GM21723 (cell line): ENCODE measurements around the gene CNTF.
A peak's percentile ranks its signal among the peaks of the same experiment; 100 is the strongest.
"Not testable (repeated sequence)": the region's sequence is repeated elsewhere in the genome, so short reads cannot be mapped to it uniquely, and the experiment has no call there.

Experiments
- ATAC-seq: cut with Tn5 transposase; IDR thresholded peaks from one replicate; pipeline ENCODE4 v1.9.1; 2021; ENCODE audit warnings: mild to moderate bottlenecking, moderate library complexity; ENCODE audit not compliant: unreplicated experiment

CNTF gene, protein sequence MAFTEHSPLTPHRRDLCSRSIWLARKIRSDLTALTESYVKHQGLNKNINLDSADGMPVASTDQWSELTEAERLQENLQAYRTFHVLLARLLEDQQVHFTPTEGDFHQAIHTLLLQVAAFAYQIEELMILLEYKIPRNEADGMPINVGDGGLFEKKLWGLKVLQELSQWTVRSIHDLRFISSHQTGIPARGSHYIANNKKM

DNA sequence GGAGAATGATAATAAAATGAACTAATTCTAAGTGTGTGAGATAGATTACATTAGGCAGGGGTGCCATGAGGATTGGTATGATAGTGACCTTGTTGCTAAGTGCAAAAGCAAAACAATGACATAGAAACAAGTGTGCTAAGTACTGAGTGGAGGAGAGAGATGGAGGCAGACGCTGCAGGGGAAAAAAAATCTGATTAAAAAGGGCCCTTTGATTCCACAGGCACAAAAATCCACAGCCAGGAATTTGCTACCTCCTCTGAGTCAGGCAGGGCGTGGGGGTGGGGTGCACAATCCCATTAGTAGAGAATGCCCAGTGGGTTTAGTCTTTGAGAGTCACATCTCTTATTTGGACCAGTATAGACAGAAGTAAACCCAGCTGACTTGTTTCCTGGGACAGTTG lies at the start of gene CNTF:
CNTF (plus strand) TSS at position 322 of the 400 bp plus-strand sequence. CDS start 88 bp downstream, outside the sequence.
- ATAC-seq, result no peak

DNA sequence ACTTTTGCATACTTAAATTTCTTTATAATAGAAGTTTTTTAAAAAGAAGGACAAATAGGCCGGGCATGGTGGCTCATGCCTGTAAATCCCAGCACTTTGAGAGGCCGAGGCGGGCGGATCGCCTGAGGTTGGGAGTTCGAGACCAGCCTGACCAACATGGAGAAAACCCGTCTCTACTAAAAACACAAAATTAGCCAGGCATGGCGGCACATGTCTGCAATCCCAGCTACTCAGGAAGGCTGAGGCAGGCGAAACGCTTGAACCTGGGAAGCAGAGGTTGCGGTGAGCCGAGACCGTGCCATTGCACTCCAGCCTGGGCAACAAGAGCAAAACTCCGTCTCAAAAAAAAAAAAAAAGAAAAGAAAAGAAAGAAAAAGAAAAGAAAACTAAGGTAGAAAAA lies 49.6 kb upstream of the CNTF start:
- ATAC-seq, result not testable (repeated sequence)

DNA sequence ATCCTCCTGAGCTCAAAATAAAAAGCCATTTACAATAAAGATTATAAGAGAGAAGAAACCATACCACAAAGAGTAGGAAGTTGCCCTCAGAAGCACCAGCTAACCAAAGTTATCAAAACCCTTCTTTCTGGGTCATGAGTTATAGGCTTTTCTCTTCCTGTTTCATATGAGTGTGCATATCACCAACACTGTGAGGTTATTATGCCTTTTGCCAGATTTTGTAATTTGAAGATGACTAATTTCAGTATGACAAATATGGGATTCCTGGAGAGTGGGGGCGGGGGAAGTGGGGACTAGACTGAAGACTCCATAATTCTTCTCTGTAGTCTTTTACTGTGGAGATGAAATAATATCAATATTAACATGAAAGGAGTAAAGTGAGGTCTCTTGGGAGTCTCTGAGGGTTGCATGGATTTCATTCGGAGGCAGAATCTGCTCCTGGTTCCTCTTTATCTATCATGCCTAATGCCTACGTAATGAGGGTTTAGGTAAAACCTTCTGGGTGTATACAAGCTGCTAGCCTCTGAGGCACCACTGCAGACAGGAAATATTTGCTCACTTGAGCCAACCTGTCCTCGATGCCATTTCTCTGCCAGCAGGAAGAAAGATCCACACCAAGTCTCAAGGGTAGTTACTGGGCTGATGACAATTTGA lies 48.9 kb upstream of the CNTF start:
- ATAC-seq, result peak; percentile 17

DNA sequence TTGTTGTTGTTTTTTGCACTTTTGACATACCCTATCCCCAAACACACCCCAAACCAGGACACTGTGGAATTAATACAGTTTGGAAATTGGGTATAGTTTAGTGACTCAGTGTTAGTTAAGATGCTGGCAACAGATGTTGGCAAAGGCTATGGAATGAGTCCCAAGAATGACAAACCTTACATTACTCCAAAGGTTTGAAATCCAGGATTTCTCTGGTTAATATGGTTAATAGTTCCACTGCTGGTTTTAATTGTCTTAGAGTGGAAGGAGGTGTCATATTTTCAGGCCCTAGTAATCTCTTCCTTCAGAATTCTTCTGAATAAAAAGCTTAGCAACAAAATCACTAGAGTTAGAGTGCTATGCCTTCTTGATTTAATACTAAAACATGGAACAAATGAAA lies 47.6 kb upstream of the CNTF start:
- ATAC-seq, result no peak

DNA sequence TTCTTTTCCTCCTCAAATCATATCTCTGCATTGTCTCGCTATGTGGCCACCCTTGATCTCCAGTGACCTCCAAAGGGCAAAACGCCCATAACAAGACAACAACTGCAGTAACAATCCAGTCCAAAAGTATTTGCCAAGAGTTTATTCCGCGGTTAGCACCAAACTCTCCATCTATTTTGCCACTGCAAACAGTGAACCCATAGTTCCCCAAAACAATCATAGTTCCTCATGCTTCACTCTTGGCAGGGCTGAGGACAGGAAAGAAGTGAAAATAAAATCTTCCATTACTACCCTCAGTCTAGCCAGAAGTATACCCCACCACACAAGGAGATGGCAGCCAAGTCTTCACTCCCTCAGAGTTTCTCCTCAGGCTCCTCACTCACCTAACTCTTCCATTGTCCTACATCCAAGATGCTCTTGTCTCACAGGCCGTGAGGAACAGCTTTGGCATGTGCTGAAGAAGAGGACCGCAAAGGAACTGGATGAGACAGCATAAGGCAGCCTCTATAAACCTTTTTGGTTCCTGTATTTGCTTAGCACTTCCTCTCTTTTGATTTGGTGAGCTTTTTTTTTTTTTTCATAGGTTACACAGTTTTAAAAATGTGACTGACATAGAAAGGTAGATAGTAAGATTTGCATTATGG lies 47.0 kb upstream of the CNTF start, which contains the start of gene LPXN:
LPXN (minus strand) TSS at position 480 of the 644 bp plus-strand sequence; CDS start at position 396, 84 bp downstream.
- no peak for ATAC-seq

DNA sequence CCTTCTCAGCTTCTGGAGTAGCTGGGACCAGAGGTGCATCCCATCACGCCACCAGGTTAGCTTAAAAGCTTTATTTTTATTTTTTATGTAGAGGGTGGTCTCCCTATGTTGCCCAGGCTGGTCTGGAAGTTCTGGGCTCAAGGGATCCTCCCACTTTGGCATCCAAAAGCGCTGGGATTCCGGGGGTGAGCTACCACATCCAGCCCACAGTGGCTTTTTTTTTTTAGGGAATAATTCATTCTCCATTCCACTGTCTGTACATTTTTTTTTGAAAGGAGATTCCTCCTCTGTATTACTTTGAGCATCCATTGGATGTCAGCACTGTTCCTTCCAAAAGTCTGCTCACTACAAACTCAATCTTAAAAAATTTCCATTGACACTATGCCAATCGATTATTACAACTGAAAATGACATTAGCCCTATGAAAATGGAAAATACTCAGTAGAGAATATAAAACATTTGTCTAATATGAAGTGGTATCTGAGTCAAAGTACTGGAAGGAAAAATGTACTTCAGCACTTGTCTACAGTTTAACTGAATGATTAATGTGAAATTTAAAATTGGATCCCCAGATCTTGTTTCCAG lies 45.5 kb upstream of the CNTF start:
- no peak for ATAC-seq

DNA sequence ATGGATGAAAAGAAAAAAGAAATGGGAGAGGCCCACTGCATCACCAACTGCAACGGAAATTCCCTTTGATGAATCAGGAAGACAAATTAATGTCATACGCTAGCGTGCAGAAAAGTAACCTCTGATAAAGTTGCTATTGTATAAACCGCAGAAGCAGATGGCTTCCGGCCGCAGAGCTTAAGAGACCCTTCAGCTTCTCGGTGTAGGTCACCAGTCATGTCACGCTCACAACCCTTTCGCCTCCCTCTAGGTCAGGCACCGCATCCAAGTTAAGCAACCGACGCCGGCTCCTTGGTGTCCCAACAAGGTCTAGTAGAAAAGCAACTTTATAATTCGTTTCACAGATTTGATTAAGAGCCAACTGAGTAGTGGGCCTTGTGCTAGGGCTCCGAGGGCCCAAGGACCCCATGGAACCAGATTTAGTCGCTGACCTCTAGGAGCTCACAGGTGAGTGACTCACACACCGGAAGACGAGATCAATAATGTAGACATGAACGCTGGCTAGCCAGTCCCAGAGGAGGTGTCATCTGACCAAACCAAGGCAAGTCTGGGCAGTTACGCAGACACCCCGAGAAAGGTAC lies 44.8 kb upstream of the CNTF start:
- peak; percentile 56 for ATAC-seq

DNA sequence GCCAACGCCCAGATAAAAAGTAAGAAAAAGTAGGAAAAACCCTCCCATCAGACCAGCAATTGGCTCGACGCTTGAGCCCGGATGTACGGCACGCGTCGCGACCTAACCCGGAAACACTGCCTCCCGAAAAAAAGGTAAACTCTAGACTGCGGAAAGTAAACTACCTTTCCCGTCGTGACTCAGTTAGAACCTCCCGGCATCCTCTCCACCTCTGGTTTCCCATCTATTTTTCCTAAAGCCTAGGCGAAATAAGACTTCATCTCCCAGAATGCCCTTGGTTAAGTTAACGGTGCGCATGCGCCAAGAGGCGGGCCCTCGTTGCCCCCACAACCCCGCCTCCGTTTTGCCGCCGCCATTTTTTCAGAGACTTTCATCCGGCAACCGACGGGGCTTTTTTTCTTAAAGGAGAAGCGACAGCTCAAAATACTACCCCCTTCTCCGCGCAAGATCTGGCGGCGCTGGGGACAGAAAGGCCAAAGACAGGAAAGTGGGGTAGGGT lies 44.3 kb upstream of the CNTF start:
- no peak for ATAC-seq

DNA sequence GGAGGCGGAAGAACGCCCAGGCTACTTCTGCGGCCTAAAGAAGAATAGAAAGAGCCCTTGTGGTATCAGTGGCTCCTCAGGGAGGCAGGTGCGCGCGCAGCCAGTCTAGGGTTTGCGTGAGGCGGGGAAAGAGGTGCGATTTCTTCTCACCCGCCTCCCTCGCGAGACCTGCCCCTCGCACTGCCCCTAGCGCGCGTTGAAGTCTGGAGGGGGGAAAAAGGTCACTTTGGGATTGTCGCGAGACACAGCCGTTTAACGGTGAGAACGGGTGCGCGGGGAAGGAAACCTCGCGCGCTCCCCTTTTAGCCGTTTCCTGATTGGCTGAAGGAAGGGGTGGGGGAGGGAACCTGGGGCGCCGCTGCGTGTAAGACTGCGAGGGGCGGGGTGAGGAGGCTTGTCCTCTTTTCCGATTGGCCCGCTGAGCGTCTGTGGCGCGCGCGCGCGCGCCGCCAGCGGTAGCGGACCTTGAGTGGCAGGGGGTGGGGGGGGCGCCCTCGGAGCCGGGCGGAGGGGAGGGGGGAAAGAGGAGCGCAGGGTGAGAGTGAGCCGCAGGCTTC lies 43.8 kb upstream of the CNTF start, which contains the start of gene ZFP91:
ZFP91 (plus strand) TSS at position 429 of the 557 bp plus-strand sequence. CDS start 219 bp downstream, outside the sequence.
- peak; percentile 29 for ATAC-seq

DNA sequence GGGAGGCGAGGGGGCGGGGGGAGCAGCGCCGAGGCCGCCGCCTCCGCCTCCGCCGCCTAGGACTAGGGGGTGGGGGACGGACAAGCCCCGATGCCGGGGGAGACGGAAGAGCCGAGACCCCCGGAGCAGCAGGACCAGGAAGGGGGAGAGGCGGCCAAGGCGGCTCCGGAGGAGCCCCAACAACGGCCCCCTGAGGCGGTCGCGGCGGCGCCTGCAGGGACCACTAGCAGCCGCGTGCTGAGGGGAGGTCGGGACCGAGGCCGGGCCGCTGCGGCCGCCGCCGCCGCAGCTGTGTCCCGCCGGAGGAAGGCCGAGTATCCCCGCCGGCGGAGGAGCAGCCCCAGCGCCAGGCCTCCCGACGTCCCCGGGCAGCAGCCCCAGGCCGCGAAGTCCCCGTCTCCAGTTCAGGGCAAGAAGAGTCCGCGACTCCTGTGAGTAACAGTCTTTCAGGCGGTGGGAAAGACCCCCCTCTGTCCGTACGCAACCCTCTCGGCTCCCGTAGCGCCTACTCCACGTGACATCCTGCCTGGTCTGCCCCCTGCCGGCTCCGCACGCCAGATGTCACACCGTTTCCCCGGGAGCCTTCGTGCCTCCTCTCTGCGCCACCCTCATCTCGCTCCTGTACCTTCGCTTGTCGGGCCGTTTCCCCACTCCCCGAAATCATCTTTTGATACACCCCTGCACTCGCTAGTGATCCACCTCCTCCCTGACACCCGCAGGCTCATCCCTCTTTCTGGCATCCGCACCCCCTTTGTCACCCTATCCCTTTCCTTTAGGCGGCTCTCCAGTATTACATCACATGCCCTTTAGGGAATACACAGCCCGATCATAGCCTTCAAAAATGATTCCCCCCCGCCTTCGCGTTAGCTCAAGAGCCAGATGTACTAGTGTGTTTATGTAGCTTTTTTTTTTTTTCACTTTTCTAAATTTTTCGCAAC lies 43.0 kb upstream of the CNTF start:
- peak; percentile 47 for ATAC-seq

DNA sequence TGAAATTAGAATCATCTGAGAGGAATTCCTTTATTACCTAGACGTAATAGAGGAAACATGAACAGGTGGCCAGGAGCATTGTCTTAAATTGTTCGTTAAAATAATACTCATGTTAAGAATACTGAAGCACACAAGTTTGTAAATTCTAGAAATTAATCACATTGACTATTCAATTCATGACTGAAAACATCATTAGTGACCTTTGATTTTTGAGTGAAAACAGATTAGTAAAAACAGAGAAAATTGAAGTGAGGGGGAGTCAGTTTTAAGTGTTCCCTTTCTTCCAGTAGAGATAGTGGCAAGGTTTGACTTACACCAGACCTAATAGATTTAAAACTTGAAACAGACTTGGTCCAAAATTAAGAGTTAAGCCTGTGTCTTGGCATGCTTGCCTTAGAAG lies 42.2 kb upstream of the CNTF start:
- no peak for ATAC-seq

DNA sequence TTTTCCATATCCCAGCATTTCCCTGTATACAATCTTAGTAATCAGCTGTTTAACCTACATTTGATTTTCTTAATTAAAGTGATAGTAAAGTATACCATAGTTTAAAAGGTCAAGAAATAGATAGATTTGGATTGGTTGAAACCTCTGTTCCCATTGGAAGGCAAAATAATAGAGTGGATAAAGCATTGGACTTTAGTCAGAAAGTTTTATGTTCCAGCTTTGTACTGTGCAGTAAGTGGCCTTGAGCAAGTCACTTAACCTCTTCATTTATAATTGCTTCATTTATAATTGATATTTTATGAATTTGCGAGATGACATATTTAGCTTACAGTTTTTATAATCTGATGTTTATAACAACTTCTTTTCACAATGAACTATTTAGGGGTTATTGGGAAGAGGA lies 40.0 kb upstream of the CNTF start:
- ATAC-seq, result no peak

DNA sequence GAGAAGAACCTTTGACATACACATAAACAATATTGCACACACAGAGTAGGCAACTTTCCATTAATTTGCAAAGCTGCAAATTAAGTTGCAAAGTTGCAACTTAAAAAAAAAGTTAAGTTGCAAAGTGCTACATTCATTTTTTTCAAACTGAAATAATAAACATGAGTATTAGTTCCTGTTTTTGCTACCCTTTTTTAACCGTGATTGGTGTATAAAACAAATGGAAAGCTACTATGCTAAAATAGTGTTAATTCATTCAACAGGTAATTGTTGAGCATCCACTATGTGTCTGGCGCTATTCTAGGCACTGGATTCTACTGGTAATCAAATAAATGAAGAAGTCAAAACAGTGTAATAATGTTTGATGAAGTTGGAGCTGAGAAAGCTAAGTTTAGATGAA lies 35.5 kb upstream of the CNTF start:
- no peak for ATAC-seq

DNA sequence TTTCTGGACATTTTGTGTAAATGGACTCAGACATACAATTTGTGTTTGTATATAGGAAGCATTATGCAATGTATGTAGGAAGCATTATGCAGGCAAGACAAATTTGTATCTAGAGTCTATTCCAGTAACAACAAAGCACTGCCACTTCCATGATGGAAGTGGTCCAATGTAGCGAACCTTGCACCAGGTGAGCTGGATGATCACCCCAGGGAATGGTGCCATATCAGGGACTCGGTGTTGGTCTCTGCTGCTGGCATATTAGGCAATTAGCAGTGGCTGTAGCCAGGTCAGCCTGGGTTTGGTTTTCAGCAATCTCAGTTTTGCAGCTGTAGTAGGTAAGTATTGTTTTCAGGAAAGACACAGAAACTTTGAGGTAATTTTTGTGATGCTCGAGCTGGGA lies 30.8 kb upstream of the CNTF start:
- ATAC-seq, result no peak

DNA sequence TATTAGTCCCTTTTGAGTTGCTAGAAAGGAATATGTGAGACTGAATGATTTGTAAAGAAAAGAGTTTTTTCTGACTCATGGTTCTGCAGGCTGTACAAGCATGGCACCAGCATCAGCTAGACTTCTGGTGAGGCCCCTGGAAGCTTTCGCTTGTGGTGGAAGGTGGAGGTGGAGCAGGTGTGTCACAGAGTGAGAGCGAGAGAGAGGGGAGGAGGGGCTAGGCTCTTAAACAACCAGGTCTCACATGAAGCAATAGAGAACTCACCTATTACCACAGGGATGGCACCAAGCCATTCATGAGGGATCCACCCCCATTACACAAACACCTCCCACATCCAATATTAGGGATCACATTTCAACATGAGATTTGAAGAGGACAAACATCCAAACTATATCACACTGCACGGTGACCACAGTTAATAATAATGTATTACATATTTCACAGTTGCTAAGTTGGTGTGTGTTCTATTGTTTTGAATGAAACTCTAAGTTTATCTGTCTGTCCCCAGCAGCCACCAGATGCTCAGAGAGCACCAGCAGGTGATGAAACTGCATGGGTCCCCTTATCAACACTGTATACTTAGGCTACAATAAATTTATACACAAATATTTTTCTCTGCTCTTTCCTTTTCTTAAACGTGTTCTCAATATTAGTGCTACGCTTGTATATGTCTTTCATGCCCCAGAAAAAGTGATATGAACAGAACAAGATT lies 29.5 kb upstream of the CNTF start:
- no peak for ATAC-seq

DNA sequence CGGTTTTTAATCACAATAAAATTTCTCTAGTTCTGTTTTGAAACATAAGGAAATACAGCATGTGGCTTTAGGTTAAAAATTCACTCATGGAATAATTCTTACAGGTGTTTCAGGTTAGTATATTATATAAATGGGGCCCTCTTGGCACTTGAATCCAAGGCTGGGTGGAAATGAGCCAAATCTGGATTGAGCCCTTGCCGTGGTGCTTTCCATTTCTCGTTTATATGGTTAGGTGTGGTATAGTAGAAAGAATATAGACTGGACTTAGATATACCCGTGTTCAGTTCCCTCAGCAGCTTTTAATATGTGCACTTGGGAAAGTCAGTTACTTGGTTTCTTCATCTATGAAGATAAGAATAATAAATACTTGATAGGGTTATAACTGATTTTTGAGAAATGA lies 27.6 kb upstream of the CNTF start:
- ATAC-seq, result no peak

DNA sequence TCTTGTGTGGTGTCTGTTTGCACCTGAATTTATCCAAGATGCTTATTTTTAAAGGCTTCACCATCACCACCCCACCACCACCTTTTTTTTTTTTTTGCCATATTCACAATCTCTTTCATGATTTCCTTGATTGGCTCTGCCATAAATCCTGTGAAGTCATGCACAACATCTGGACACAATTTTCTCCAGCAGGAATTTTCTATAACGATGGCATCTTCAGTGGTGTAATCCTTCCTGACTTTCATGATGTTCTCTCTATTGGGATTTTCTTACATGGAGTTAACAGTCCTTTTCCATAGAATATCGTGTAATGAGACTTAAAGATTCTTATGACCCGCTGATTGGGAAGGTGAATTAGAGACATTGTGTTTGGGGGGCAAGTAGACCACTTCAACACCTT lies 25.8 kb upstream of the CNTF start:
- no peak for ATAC-seq

DNA sequence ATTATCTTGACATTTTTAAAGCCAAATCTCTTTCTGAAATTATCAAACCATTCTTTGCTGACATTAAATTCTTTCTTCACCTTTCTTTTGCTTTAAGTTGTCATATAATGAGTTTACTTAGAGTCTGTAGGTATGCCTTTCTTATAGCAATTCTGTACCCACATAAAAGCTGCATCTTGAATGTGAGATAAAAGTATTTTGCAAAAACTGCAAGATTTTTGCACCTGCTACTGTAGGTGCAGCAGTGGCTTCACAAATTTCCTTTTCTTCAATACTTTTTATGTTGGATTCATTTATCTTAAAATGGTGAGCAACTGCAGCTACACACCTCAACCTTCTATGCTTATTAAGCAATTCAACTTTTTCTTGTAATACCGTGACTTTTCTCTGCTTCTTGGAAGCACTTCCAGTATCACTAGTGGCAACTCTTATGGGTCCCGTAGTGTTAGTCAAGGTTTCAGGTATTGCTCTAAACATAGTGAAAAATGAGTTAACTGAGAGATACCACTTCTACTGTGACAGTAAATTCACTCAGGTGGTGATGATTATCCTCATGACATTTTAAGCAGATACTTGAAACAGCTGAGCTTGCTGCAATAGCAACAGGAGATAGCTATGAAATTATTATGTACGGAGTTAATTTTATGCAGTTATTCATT lies 24.9 kb upstream of the CNTF start:
- ATAC-seq, result no peak

DNA sequence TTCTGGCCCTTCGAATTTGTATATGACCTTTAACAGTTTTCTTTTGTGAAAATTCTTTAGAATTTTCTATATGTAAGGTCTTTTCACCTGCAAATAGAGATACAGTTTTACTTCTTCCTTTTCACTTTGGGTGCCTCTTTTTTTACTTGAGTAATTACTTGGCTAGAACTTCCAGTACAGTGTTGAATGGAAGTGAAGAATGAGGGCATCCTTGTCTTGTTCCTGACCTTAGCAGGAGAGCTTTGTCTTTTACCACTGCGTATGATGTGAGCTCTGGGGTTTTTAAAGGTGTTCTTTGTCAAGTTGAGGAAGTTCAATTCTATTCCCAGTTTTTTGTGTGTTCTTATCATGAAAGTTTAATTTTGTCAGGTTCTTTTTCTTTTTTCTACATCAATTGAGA lies 22.0 kb upstream of the CNTF start:
- no peak for ATAC-seq
